HUES6 (cell line): ENCODE results near the gene CIBAR2.
"Not testable (repeated sequence)": the region's sequence is repeated elsewhere in the genome, so short reads cannot be mapped to it uniquely, and the experiment has no call there.

Experiments
- H3K27ac ChIP-seq: 2 replicates; pipeline ENCODE4 v1.7.0; 2013; ENCODE audit warnings: low read depth, mild to moderate bottlenecking, low read length, inconsistent platforms
- H3K27me3 ChIP-seq: 2 replicates; pipeline ENCODE4 v1.6.1; 2013; ENCODE audit warnings: low read length; ENCODE audit not compliant: control insufficient read depth, insufficient read depth
- H3K36me3 ChIP-seq: 2 replicates; pipeline ENCODE4 v1.6.1; 2013; ENCODE audit warnings: low read length; ENCODE audit not compliant: control insufficient read depth, insufficient read depth
- H3K4me1 ChIP-seq: 2 replicates; pipeline ENCODE4 v1.6.1; 2013; ENCODE audit warnings: low read length; ENCODE audit not compliant: control insufficient read depth, insufficient read depth
- H3K4me3 ChIP-seq: 2 replicates; pipeline ENCODE4 v1.5.1; 2013; ENCODE audit warnings: low read depth, low read length
- H3K9ac ChIP-seq: one replicate; pipeline ENCODE4 v1.6.1; 2013; ENCODE audit warnings: mild to moderate bottlenecking, low read length
- H3K9me3 ChIP-seq: 2 replicates; pipeline ENCODE4 v1.6.1; 2013; ENCODE audit warnings: low read depth, low read length; ENCODE audit not compliant: control insufficient read depth, insufficient read depth

CIBAR2 gene

GRCh38 chr16:85057212-85057889 lies 54.9 kb downstream of the CIBAR2 start:
- Histone ChIP-seq H3K4me1 (peaks cover 22% of the 10 kb centered on the region), H3K9ac (no peak overlapping the region), H3K4me3 (no peak overlapping the region), H3K27ac (no peak overlapping the region), H3K36me3 (no peaks in the 10 kb centered on the region), H3K9me3 (no peaks in the 10 kb centered on the region), H3K27me3 (no peaks in the 10 kb centered on the region)

GRCh38 chr16:85056211-85056748 lies 56.0 kb downstream of the CIBAR2 start:
- Histone ChIP-seq H3K36me3 (no peaks in the 10 kb centered on the region), H3K4me1 (peaks cover 14% of the 10 kb centered on the region), H3K9ac (no peak overlapping the region), H3K27ac (no peak overlapping the region), H3K9me3 (no peaks in the 10 kb centered on the region), H3K27me3 (no peaks in the 10 kb centered on the region), H3K4me3 (no peak overlapping the region)

- Histone ChIP-seq H3K27me3 (no peaks in the 10 kb centered on the region), H3K27ac (no peak overlapping the region), H3K4me1 (peaks cover 16% of the 10 kb centered on the region), H3K4me3 (no peak overlapping the region), H3K36me3 (no peaks in the 10 kb centered on the region), H3K9me3 (no peaks in the 10 kb centered on the region), H3K9ac (no peak overlapping the region)
Measured at GRCh38 chr16:85055493-85056210, 56.6 kb downstream of the CIBAR2 start.

DNA sequence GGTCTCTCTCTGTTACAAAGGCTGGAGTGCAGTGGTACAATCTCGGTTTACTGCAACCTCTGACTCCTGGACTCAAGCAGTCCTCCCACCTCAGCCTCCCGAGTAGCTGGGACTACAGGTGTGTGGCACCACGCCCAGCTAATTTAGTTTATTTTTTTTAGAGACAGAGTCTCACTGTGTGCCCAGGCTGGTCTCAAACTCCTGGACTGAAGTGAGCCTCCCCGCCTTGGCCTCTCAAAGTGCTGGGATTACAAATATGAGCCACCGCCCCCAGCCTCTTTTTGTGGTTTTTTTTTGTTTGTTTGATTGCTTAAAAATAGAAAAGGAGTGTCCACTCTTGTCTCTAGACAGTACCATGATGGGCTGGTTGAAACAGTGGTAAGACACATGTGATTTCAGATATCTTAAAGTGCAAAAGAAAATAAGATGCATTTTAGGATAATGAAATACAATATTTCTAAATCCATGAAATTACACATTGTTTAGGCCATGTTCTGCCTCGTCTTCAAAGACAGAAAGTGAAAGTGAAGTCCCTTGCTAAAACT lies 57.3 kb downstream of the CIBAR2 start:
- Histone ChIP-seq H3K4me1 (peaks cover 18% of the 10 kb centered on the region), H3K27me3 (no peaks in the 10 kb centered on the region), H3K36me3 (no peaks in the 10 kb centered on the region), H3K9ac (no peak overlapping the region), H3K9me3 (no peaks in the 10 kb centered on the region), H3K27ac (no peak overlapping the region), H3K4me3 (no peak overlapping the region)

- H3K4me3 ChIP-seq, H3K36me3 ChIP-seq, H3K27me3 ChIP-seq, H3K9ac ChIP-seq, H3K9me3 ChIP-seq, H3K27ac ChIP-seq: not testable (repeated sequence)
- peaks cover 18% of the 10 kb centered on the region for H3K4me1 ChIP-seq
Measured at GRCh38 chr16:85054321-85054720, 58.0 kb downstream of the CIBAR2 start.

DNA sequence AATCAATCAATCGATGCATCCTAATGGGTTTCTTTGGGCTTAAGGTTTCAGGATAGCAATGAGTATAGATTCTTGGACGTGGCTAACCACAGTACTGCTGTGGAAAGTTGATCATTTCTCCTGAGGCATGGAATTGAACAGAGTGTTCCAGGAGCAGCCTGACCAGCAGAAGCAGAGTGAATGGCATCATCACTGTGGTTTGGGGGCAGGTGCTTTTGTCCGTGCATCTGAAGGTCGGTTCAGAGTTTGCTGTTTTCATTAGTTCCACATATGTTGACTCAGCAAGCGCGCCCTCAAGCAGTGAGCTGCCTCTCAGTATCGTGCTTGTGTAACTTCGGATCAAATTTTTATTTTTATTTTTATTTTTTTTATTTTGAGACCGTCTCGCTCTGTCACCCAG lies 59.7 kb downstream of the CIBAR2 start:
- Histone ChIP-seq H3K4me1 (peaks cover 20% of the 10 kb centered on the region), H3K9me3 (no peaks in the 10 kb centered on the region), H3K27ac (no peak overlapping the region)

GRCh38 chr16:85051683-85052082 lies 60.6 kb downstream of the CIBAR2 start:
- H3K36me3 ChIP-seq: no peaks in the 10 kb centered on the region
- H3K9ac ChIP-seq: no peak overlapping the region
- H3K9me3 ChIP-seq: no peaks in the 10 kb centered on the region
- peaks cover 17% of the 10 kb centered on the region for H3K4me1 ChIP-seq
- H3K4me3 ChIP-seq: no peak overlapping the region
- H3K27me3 ChIP-seq: no peaks in the 10 kb centered on the region
- no peak overlapping the region for H3K27ac ChIP-seq

More for the DNA sequence above, 59.7 kb downstream of the CIBAR2 start:
- Histone ChIP-seq H3K9ac (no peak overlapping the region), H3K4me3 (no peak overlapping the region), H3K27me3 (no peaks in the 10 kb centered on the region), H3K36me3 (no peaks in the 10 kb centered on the region)

DNA sequence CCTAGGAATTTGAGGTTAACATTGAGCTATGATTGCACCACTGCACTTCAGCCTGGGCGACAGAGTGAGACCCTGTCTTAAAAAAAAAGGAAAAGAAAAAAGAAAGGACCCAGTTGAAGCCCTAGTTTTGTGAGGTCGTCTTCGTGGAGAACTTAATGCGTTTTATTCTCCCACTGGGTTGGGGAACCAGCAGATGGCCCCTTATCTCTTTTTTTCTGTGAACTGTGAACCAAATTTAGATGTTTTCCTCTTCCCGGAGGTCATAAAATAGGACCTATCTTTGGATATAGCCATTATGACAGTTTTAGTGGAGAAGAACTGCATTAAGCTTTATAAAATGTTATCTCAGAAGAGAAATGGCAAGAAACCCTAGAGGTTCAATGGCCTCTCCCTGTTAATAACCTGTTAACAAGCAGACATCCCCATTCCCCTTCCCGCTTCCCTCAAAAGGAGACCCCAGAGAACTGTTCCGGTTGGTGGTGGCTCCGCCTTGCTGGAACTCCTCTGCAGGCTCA lies 61.1 kb downstream of the CIBAR2 start:
- no peaks in the 10 kb centered on the region for H3K9me3 ChIP-seq
- H3K9ac ChIP-seq: no peak overlapping the region
- H3K4me3 ChIP-seq: no peak overlapping the region
- peaks cover 12% of the 10 kb centered on the region for H3K4me1 ChIP-seq
- H3K27me3 ChIP-seq: no peaks in the 10 kb centered on the region
- H3K36me3 ChIP-seq: no peaks in the 10 kb centered on the region
- no peak overlapping the region for H3K27ac ChIP-seq

- Histone ChIP-seq H3K36me3 (no peaks in the 10 kb centered on the region), H3K27me3 (no peaks in the 10 kb centered on the region), H3K4me3 (no peak overlapping the region), H3K9me3 (no peaks in the 10 kb centered on the region), H3K9ac (no peak overlapping the region), H3K27ac (no peak overlapping the region), H3K4me1 (peaks cover 7% of the 10 kb centered on the region; the same call in 1 of the 2 replicates)
Measured at GRCh38 chr16:85049706-85050305, 62.5 kb downstream of the CIBAR2 start.

GRCh38 chr16:85048921-85049562 lies 63.2 kb downstream of the CIBAR2 start:
- no peaks in the 10 kb centered on the region for H3K36me3 ChIP-seq
- no peaks in the 10 kb centered on the region for H3K27me3 ChIP-seq
- H3K9ac ChIP-seq: no peak overlapping the region
- H3K9me3 ChIP-seq: no peaks in the 10 kb centered on the region
- H3K4me1 ChIP-seq: peaks cover 7% of the 10 kb centered on the region; the same call in 1 of the 2 replicates
- no peak overlapping the region for H3K27ac ChIP-seq
- no peak overlapping the region for H3K4me3 ChIP-seq
